GM12864 (cell line): ENCODE results near the gene SSPN.
A peak's percentile ranks its signal among the peaks of the same experiment; 100 is the strongest.

Source experiments
- DNase-seq: peaks from one replicate; pipeline ENCODE4 v3.0.0-alpha.2; 2011; ENCODE audit warnings: low read depth
- H3K4me3 ChIP-seq: 2 replicates; pipeline ENCODE4 v1.5.1; 2011; ENCODE audit warnings: mild to moderate bottlenecking, low read depth, low read length, control low read depth
- TF ChIP-seq, protein P1 (sequence below): IDR thresholded peaks from 2 replicates; pipeline ENCODE4 v1.5.1; 2011; ENCODE audit warnings: low read depth, mild to moderate bottlenecking, moderate library complexity, low read length, control low read depth, inconsistent platforms; ENCODE audit errors: missing control alignments

The SSPN gene

GRCh38 chr12:26185532-26186320, 9.6 kb upstream of the SSPN start:
- no peak for DNase-seq
- TF ChIP-seq, protein P1, sequence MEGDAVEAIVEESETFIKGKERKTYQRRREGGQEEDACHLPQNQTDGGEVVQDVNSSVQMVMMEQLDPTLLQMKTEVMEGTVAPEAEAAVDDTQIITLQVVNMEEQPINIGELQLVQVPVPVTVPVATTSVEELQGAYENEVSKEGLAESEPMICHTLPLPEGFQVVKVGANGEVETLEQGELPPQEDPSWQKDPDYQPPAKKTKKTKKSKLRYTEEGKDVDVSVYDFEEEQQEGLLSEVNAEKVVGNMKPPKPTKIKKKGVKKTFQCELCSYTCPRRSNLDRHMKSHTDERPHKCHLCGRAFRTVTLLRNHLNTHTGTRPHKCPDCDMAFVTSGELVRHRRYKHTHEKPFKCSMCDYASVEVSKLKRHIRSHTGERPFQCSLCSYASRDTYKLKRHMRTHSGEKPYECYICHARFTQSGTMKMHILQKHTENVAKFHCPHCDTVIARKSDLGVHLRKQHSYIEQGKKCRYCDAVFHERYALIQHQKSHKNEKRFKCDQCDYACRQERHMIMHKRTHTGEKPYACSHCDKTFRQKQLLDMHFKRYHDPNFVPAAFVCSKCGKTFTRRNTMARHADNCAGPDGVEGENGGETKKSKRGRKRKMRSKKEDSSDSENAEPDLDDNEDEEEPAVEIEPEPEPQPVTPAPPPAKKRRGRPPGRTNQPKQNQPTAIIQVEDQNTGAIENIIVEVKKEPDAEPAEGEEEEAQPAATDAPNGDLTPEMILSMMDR, result no peak
- H3K4me3 ChIP-seq, result no peak overlapping the region

DNA sequence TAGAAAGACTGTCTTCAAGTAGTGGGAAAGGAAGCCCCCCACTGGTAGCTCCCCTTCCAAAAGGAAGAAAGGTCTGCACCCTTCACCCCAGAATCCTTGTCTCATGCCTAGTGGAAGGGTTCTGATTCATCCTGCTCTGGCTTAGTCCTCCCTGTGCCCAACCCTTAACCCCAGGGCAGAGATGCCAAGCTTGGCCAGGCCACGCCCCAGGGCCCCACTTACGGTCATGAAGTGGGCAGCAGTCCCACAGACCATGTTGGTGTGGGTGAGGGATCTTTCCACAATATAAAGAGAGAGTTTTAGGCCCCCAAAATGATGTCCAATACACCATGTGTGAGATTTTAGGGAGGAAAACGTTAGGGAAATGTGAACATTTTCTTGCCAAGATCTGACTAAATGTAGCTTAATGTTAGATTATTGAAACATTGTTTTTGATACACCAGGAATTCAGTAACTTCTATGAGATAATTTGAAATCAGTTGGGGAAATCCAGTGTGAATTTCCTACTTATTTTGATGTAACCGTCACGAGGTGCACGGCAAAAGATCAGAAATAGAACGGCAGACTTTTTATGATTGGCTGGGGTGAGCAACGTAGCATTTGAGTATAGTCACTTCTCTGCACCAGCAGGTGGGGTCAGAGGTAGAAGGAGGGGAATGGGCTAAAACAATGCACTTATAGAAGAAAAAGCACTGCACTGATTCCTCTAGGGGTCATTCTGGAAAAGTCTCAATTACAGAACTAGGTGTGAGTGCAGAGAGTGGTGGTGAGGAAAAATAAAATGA, 8.2 kb upstream of the SSPN start:
- H3K4me3 ChIP-seq, result no peak overlapping the region
- DNase-seq, result no peak
- TF ChIP-seq, protein P1, result peak; percentile 14

DNA sequence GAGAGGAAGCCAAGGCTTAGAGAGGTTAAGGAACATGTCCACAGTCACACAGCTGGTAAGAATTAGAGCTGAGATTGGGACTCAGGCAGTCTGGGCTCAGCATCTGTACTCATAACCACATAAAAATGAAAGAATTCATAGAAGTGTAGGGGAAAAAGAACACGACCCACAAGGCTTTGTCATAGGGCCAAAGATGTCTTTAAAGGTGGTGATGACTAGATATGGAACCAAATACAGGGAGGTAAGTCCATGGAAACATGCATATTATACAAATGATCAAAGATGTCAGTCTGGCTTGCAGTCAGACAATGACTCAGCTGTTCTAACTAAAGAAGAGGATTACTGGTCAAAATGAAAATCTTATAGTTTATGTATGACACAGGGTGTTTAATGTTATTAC, 7.2 kb upstream of the SSPN start:
- DNase-seq, result no peak
- TF ChIP-seq, protein P1, result no peak

GRCh38 chr12:26188641-26189040, 6.7 kb upstream of the SSPN start:
- no peak overlapping the region for H3K4me3 ChIP-seq
- no peak for DNase-seq
- TF ChIP-seq, protein P1, result no peak

More for the DNA sequence above, 7.2 kb upstream of the SSPN start:
- H3K4me3 ChIP-seq, result no peak overlapping the region

DNA sequence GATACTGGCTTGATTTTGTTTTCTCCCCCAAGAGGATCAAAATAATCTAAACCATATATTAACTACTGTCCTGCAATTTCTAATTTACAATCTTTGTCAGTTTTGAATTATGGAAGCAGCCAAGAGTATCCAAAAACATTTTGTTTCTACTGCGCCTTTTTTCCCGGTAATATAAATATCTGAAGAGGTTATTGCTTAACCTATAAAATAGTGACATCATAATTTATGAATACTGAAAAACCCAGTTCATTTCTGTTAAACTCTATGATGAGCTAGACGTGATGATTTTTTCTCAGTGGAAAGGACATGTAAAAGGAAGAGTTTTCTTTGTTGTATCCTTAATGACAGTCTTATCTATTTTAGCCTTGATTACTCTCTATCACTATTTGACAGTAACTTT, 3.2 kb upstream of the SSPN start:
- DNase-seq, result no peak
- TF ChIP-seq, protein P1, result no peak
- H3K4me3 ChIP-seq, result no peak overlapping the region

DNA sequence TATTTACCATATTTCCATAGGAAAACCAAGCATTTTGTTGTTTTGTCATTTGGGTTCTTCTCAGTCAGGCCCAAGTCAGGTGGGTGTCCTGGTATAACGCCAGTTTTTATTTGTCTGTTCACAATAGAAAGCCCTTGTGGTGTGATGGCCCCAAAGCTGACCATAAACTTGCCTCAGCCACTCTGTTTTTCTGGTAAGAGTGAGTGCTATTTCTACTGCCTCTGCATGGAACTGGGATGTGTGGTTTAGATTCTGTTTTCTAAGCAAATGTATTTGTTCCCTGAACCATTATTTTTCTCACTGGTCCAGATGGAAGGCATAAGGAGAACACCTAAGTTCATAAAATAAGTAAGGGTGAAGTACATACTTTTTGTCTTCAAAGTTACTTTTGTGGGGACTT, 1.8 kb upstream of the SSPN start:
- no peak overlapping the region for H3K4me3 ChIP-seq
- TF ChIP-seq, protein P1, result no peak
- DNase-seq, result no peak
